Activated CD8-positive, alpha-beta T cell treated with anti-CD3 and anti-CD28 coated beads for 36 hours (primary cell): ENCODE results near the gene GNG4. TPM values are rescaled to one million over a fixed set of nuclear protein-coding genes. Genes with fewer than 3 reads are reported as not detected.

ENCODE experiments used
- ATAC-seq: fragments of 200-7000 bp; cut with Tn5 transposase; one replicate; pipeline ENCODE4 v1.10.0; 2021; ENCODE audit warnings: mild to moderate bottlenecking, moderate library complexity
- CTCF ChIA-PET: fragments of 350-600 bp; sonication (Branson Sonifier 250); formaldehyde crosslinking; loops from one replicate; lab custom pipeline; 2021; ENCODE audit warnings: antibody characterized with exemption; lab: Charles Lee
- POLR2A ChIA-PET: fragments of 350-600 bp; sonication (Branson Sonifier 250); formaldehyde crosslinking; loops from one replicate; lab custom pipeline; 2021; ENCODE audit warnings: antibody characterized with exemption; lab: Charles Lee
- DNase-seq: peaks from one replicate; pipeline ENCODE4 v3.0.0-alpha.2; 2020
- H3K27ac Mint-ChIP-seq: one replicate; pipeline ENCODE4 v1.8.0; 2021; ENCODE audit warnings: mild to moderate bottlenecking, mixed read lengths
- H3K27me3 Mint-ChIP-seq: one replicate; pipeline ENCODE4 v1.8.0; 2021; ENCODE audit warnings: mixed read lengths
- H3K36me3 Mint-ChIP-seq: one replicate; pipeline ENCODE4 v1.8.0; 2021; ENCODE audit warnings: low read depth, mixed read lengths
- H3K4me1 Mint-ChIP-seq: one replicate; pipeline ENCODE4 v1.8.0; 2021; ENCODE audit warnings: low read depth, mixed read lengths
- H3K4me3 Mint-ChIP-seq: one replicate; pipeline ENCODE4 v1.8.0; 2021; ENCODE audit warnings: mild to moderate bottlenecking, moderate library complexity, mixed read lengths
- H3K9me3 Mint-ChIP-seq: one replicate; pipeline ENCODE4 v1.8.0; 2021; ENCODE audit warnings: mixed read lengths
- intact Hi-C: fragments of 100-400 bp; cut with micrococcal nuclease; formaldehyde crosslinking; loops from one replicate; pipeline ENCODE4 v1.10.0; 2022
- total RNA-seq, 2 experiments: library from RNA; stranded (reverse); gene quantifications; one replicate each; pipeline ENCODE4 v1.2.3, GENCODE V29; 2021
- TF ChIP-seq, protein P1 (sequence below): fragments of 200-600 bp; IDR thresholded peaks from one replicate; pipeline ENCODE4 v1.8.0; 2022; ENCODE audit warnings: antibody characterized with exemption, mild to moderate bottlenecking

Gene GNG4
- total RNA-seq, 2 experiments from 2014 or later, result 2.2 to 2.3 TPM

DNA sequence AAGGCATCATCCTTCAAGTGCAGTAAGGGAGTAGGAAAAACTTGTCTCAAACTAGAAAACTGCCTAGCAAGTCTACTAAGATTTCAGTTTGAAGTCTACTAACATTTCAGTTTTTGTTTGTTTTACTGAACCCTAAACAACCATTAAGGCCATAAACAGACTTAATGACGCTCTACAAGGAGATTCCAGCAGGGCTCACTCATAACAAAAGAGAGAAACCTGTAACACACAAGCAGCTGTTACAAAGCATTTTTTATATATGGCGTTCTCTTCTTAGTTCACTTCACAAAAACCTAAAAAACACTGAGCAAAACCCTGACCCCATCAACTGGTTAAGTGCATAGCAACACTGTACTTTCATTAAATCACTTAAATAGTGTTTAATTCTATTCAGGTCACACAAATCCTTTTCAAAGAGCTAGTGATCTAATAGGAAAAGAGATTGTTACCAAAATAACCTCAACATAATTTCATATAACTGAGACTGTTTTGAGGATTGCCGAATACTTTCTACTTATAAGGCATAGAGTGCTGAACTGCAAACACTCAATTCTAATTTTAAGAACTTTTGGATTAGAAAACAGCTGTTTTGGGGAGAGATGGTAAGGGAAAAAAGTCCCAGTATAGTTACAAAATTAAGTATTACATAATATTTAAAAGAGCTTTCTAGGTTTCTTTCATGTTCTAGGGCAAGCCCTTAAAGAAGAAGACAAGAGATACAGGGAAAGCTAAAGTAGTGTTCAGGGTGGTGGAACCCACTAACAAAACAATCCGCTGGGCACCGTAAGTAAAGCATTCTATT lies 146.8 kb downstream of the GNG4 start:
- Mint-ChIP-seq H3K27ac (peak overlapping the region; percentile 85), H3K36me3 (peaks cover 1% of the 10 kb centered on the region), H3K4me3 (peak overlapping the region; percentile 89), H3K4me1 (peaks cover 30% of the 10 kb centered on the region), H3K27me3 (no peaks in the 10 kb centered on the region), H3K9me3 (no peaks in the 10 kb centered on the region)
- ATAC-seq, result no peak
- POLR2A ChIA-PET, result interaction anchor here (0.8 to 1.5 kb wide), 2 partner anchors 9 to 26 kb away, joined by 3 to 4 read pairs; no protein-coding TSS in a partner anchor
- TF ChIP-seq, protein P1, sequence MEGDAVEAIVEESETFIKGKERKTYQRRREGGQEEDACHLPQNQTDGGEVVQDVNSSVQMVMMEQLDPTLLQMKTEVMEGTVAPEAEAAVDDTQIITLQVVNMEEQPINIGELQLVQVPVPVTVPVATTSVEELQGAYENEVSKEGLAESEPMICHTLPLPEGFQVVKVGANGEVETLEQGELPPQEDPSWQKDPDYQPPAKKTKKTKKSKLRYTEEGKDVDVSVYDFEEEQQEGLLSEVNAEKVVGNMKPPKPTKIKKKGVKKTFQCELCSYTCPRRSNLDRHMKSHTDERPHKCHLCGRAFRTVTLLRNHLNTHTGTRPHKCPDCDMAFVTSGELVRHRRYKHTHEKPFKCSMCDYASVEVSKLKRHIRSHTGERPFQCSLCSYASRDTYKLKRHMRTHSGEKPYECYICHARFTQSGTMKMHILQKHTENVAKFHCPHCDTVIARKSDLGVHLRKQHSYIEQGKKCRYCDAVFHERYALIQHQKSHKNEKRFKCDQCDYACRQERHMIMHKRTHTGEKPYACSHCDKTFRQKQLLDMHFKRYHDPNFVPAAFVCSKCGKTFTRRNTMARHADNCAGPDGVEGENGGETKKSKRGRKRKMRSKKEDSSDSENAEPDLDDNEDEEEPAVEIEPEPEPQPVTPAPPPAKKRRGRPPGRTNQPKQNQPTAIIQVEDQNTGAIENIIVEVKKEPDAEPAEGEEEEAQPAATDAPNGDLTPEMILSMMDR, result no peak
- DNase-seq, result no peak
- CTCF ChIA-PET, result interaction anchor here (0.8 to 3.8 kb wide), 4 partner anchors 8 to 13 kb away, joined by 3 to 18 read pairs (median 5); no protein-coding TSS in a partner anchor
- intact Hi-C loops, result no loop called here

DNA sequence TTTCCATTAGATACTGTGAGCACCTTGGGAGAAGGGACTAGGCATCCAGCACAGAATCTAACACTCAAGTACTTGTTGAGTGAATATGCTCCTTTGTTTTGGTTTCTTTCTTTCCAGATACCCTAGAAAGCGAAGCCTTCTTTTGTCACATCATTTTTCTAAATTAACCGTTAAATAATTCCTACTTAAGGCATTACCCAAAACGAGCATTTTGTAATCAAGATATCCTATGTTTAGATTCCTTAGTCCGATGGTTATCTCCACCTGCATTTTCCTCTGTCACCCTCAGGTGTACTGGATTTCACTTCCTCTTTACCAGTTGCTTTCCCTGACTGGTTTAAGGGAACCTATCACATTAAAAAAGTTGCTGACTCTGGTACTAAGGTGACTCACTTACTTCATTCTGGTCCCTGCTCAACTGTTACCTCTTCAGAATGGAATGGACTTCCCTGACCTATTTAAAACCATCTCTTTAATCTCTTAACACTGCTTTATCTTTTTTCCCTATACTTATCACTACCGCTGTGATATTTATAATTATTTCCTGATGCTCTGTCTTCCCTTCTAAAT lies 148.5 kb downstream of the GNG4 start:
- H3K9me3 Mint-ChIP-seq, result no peaks in the 10 kb centered on the region
- intact Hi-C loops, result no loop called here
- H3K27me3 Mint-ChIP-seq, result no peaks in the 10 kb centered on the region
- ATAC-seq, result no peak
- CTCF ChIA-PET, result no interaction called here
- peaks cover 21% of the 10 kb centered on the region for H3K4me1 Mint-ChIP-seq
- peaks cover 1% of the 10 kb centered on the region for H3K36me3 Mint-ChIP-seq
- TF ChIP-seq, protein P1, result no peak
- POLR2A ChIA-PET, result no interaction called here
- DNase-seq, result no peak
- H3K4me3 Mint-ChIP-seq, result no peak overlapping the region
- H3K27ac Mint-ChIP-seq, result no peak overlapping the region

Other genes with a start within 250 kb of the GNG4 start
- gene B3GALNT2, start 145.3 kb downstream of the GNG4 start, total RNA-seq, result 10 to 100 TPM; 10.7 to 13.1 TPM
- gene LYST, start 217.1 kb upstream of the GNG4 start, total RNA-seq, result 10 to 100 TPM; 77.4 to 87.3 TPM